Ishikawa (cell line): ENCODE data around the gene PDE8A.

Source experiments
- CEBPB ChIP-seq: IDR thresholded peaks from 2 replicates; pipeline ENCODE4 v1.6.1; 2012
- CREB1 ChIP-seq: IDR thresholded peaks from 2 replicates; pipeline ENCODE4 v1.6.1; 2012; ENCODE audit warnings: low read depth
- EGR1 ChIP-seq: IDR thresholded peaks from 2 replicates; pipeline ENCODE4 v1.6.1; 2012
- EP300 ChIP-seq: IDR thresholded peaks from 2 replicates; pipeline ENCODE4 v1.6.1; 2012; ENCODE audit warnings: borderline replicate concordance
- FOXM1 ChIP-seq: IDR thresholded peaks from 2 replicates; pipeline ENCODE4 v1.6.1; 2012; ENCODE audit warnings: low read depth, borderline replicate concordance
- NFIC ChIP-seq: IDR thresholded peaks from 2 replicates; pipeline ENCODE4 v1.6.1; 2012
- RAD21 ChIP-seq: IDR thresholded peaks from 2 replicates; pipeline ENCODE4 v1.6.1; 2012; ENCODE audit warnings: low read depth
- TAF1 ChIP-seq: IDR thresholded peaks from 2 replicates; pipeline ENCODE4 v1.6.1; 2012; ENCODE audit warnings: low read depth, mild to moderate bottlenecking
- TCF12 ChIP-seq: IDR thresholded peaks from 2 replicates; pipeline ENCODE4 v1.6.1; 2012; ENCODE audit warnings: low read depth
- TF ChIP-seq, protein P1 (sequence below): IDR thresholded peaks from 2 replicates; pipeline ENCODE4 v1.6.1; 2012; ENCODE audit warnings: low read depth, mild to moderate bottlenecking
- TF ChIP-seq, protein P2 (sequence below): IDR thresholded peaks from 2 replicates; pipeline ENCODE4 v1.6.1; 2012
- TF ChIP-seq, protein P3 (sequence below): IDR thresholded peaks from 2 replicates; pipeline ENCODE4 v1.6.1; 2012

DNA sequence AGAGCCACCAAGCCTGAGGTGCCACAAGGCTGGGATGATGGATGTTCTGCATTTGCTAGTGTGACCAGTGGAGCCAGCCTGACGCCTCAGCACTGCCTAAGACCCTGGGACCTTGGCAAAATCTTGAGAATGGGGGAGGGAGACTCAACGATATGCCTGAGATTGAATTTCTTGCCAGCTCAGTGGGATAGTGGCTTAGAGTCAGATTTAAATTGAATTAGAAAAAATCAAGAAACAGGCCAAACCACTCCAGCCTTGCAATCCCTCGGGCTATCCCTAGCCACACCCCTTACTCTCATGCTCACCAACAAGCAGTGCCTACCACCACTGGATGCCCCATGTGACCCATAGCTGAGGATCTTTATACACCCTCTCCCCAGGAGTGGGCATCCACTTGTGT, 18.7 kb upstream of the PDE8A start:
- TF ChIP-seq RAD21 (no peak), EP300 (no peak), TAF1 (no peak), CREB1 (no peak), CEBPB (no peak), NFIC (no peak; the same call in 1 of the 2 replicates), FOXM1 (no peak), TCF12 (no peak), EGR1 (no peak)
- TF ChIP-seq, protein P1, sequence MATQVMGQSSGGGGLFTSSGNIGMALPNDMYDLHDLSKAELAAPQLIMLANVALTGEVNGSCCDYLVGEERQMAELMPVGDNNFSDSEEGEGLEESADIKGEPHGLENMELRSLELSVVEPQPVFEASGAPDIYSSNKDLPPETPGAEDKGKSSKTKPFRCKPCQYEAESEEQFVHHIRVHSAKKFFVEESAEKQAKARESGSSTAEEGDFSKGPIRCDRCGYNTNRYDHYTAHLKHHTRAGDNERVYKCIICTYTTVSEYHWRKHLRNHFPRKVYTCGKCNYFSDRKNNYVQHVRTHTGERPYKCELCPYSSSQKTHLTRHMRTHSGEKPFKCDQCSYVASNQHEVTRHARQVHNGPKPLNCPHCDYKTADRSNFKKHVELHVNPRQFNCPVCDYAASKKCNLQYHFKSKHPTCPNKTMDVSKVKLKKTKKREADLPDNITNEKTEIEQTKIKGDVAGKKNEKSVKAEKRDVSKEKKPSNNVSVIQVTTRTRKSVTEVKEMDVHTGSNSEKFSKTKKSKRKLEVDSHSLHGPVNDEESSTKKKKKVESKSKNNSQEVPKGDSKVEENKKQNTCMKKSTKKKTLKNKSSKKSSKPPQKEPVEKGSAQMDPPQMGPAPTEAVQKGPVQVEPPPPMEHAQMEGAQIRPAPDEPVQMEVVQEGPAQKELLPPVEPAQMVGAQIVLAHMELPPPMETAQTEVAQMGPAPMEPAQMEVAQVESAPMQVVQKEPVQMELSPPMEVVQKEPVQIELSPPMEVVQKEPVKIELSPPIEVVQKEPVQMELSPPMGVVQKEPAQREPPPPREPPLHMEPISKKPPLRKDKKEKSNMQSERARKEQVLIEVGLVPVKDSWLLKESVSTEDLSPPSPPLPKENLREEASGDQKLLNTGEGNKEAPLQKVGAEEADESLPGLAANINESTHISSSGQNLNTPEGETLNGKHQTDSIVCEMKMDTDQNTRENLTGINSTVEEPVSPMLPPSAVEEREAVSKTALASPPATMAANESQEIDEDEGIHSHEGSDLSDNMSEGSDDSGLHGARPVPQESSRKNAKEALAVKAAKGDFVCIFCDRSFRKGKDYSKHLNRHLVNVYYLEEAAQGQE = no peak
- TF ChIP-seq, protein P2, sequence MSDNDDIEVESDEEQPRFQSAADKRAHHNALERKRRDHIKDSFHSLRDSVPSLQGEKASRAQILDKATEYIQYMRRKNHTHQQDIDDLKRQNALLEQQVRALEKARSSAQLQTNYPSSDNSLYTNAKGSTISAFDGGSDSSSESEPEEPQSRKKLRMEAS = no peak
- TF ChIP-seq, protein P3, sequence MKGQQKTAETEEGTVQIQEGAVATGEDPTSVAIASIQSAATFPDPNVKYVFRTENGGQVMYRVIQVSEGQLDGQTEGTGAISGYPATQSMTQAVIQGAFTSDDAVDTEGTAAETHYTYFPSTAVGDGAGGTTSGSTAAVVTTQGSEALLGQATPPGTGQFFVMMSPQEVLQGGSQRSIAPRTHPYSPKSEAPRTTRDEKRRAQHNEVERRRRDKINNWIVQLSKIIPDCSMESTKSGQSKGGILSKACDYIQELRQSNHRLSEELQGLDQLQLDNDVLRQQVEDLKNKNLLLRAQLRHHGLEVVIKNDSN = peak; percentile 68
